B cell (primary cell): Measurements from ENCODE around the gene SYCP2.

ENCODE experiments used
- CTCF ChIP-seq: fragments of 200-600 bp; IDR thresholded peaks from one replicate; pipeline ENCODE4 v1.8.0; 2022; ENCODE audit warnings: antibody characterized with exemption, mild to moderate bottlenecking
- EZH2 ChIP-seq: IDR thresholded peaks from 2 replicates; pipeline ENCODE4 v1.6.1; 2012; ENCODE audit warnings: borderline replicate concordance, low read depth, mild to moderate bottlenecking, moderate library complexity, low read length; ENCODE audit not compliant: insufficient read depth, poor library complexity, severe bottlenecking

GRCh38 chr20:59976156-59976782 lies 42.8 kb upstream of the SYCP2 start:
- TF ChIP-seq CTCF = no peak
- TF ChIP-seq EZH2 = no peak
